ENCODE data around the gene TAP1.

DNA sequence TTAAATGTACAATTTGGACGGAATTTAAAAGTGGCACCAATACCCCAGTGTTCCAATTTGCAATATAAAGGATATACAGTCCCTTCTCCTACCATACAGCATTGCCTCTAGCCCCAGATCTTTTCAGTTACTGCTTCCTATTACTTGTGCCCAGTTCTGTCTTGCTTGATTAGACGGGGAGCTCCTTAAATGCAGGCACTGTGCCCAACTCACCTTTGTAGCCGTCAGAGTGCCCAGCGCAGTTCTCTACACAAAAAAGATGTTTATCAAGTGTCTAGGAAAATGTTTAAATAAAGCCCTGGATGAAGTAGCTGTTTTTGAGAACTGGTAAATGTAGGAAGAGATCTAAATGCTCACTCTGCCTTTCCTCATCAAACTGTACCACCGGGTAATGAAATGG lies 22.6 kb downstream of the TAP1 start:
- no peak for TF ChIP-seq POLR2A (IDR thresholded peaks at IDR 0.05; ENCODE audit: low read depth, low read length)
- no peak for TF ChIP-seq RAD21 (IDR thresholded peaks at IDR 0.05; ENCODE audit: low read length)
- TF ChIP-seq RCOR1 (IDR thresholded peaks at IDR 0.05; ENCODE audit: insufficient replicate concordance, low read length) = no peak
- TF ChIP-seq, protein P1, sequence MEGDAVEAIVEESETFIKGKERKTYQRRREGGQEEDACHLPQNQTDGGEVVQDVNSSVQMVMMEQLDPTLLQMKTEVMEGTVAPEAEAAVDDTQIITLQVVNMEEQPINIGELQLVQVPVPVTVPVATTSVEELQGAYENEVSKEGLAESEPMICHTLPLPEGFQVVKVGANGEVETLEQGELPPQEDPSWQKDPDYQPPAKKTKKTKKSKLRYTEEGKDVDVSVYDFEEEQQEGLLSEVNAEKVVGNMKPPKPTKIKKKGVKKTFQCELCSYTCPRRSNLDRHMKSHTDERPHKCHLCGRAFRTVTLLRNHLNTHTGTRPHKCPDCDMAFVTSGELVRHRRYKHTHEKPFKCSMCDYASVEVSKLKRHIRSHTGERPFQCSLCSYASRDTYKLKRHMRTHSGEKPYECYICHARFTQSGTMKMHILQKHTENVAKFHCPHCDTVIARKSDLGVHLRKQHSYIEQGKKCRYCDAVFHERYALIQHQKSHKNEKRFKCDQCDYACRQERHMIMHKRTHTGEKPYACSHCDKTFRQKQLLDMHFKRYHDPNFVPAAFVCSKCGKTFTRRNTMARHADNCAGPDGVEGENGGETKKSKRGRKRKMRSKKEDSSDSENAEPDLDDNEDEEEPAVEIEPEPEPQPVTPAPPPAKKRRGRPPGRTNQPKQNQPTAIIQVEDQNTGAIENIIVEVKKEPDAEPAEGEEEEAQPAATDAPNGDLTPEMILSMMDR (conservative IDR thresholded peaks at IDR 0.05; ENCODE audit: low read depth, low read length) = no peak
- TF ChIP-seq MXI1 (IDR thresholded peaks at IDR 0.05; ENCODE audit: borderline replicate concordance, low read depth, low read length) = no peak
- no peak for TF ChIP-seq SMC3 (IDR thresholded peaks at IDR 0.05; ENCODE audit: low read depth, low read length)
- TF ChIP-seq RFX5 (IDR thresholded peaks at IDR 0.05; ENCODE audit: low read depth, low read length) = no peak
- no peak for TF ChIP-seq MAFK (IDR thresholded peaks at IDR 0.05; ENCODE audit: low read depth, low read length)
